HPDE6-E6E7 (cell line): ENCODE measurements around the gene COL7A1.

Experiments used
- DNase-seq: peaks from one replicate; pipeline ENCODE4 v3.0.0; 2011; ENCODE audit warnings: missing footprints; ENCODE audit errors: extremely low spot score

The COL7A1 gene

DNA sequence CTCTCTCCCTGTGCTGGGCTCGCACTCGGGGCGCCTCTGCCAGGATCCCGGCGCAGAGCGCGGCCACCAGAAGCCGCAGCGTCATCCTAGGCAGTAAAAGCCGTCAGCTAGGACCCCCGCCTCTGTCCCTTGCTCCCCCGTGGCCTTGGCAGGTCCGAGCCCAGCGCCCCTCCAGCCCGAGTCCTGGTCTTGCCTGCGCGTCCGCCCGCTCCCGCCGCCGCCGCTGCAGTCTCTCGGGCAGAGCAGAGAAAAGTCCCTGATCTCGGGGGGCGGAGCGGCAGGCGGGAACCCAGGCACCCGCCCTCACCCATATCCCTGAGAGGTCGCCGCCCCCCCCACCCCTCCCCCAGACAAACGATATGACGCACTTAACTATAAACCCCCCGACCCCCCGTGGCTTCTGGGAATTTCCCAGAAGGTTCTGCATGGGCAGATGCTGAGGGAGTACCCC, at the start of gene COL7A1:
TSS of gene COL7A1 (minus strand) at position 255 of the 451 bp plus-strand sequence. CDS start at position 85, 170 bp downstream.
- peak; percentile 13 for DNase-seq

DNA sequence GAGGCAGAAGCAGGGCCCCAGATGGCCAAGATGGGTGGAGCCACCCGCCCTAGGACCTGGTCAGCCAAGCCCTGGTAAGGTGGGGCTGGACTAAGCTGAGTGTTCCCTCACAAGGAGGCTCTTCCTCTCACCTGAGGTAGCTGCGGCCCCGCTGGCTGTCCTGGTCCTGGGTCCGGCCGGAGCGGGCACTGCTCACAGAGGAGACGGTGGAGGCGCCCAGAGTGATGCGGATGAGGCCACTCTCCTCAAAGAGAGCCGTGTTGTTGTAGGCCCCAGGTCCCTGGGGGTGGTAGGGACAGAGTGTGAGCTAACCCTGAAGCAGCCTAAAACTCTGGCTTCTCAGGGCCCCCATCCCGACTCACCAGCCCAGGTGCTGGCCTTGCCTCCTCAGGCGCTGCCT, 47.5 kb upstream of the COL7A1 start:
- DNase-seq: no peak

GRCh38 chr3:48641396-48641795, 46.3 kb upstream of the COL7A1 start:
- DNase-seq: no peak

- DNase-seq: no peak
Observed at GRCh38 chr3:48639944-48640606, 44.9 kb upstream of the COL7A1 start.

DNA sequence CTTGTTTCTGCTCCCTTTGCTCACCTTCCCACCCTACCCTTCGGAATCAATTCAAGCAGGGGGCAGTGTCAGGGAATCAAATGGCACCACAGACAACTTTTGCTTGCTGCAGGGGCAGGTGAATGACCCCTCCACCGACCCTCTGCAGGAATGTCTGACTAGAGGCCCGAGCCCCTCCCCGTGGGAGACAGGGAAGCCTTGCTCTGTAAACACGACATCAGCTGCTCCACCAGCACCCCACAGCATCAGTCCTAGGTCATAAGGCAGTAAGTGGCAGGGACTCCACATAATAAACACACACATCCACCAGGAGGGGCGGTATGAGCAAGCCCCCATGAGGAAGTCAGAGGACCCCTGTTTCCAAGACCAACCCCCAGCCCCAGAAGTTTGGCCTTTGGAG, 42.2 kb upstream of the COL7A1 start:
- no peak for DNase-seq

- DNase-seq: no peak
Observed at GRCh38 chr3:48636149-48636655, 41.1 kb upstream of the COL7A1 start.

DNA sequence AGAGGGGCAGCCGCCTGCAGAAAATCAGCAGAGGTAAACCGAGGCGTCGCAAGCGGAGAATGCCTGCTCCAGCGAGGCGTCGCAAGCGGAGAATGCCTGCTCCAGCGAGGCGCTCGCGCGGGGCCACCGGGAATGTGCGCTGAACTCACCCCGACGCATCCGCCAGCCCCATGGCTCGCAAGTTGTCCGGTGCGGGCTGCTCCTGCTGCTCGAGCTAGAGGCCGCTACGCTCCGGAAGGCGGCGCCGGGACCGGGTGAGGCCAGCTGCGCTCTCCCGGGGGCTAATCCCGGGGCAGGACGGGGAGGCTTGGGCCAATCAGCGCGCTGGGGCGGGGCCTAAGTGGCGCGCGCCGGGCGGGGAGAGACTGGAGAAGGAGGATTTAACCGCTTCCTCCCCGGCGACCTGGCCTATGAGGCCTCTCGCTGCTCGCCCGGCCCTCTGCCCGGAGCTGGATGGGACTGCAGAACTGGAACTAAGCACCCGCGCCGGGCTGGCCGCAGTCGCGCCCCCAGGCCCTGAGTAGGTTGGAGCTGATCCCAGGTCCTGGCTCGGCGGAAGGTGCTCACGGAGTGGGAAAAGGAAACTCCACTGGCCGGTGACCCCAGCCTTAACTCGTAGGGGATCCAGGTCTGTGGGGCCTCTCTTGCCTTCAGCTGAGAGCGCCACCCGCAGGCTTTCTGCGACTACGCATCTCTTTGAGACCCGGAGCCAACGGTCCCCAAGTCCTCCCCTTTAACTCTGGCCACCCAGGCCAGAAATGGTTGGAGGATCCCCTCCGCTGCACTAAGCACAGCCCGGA, 40.3 kb upstream of the COL7A1 start, which contains the start of gene SLC26A6:
TSS of gene SLC26A6 (minus strand) at position 240 of the 800 bp plus-strand sequence. CDS start at position 172, 68 bp downstream.
- peak; percentile 86 for DNase-seq

- DNase-seq: no peak
Observed at GRCh38 chr3:48634661-48635221, 39.6 kb upstream of the COL7A1 start.

DNA sequence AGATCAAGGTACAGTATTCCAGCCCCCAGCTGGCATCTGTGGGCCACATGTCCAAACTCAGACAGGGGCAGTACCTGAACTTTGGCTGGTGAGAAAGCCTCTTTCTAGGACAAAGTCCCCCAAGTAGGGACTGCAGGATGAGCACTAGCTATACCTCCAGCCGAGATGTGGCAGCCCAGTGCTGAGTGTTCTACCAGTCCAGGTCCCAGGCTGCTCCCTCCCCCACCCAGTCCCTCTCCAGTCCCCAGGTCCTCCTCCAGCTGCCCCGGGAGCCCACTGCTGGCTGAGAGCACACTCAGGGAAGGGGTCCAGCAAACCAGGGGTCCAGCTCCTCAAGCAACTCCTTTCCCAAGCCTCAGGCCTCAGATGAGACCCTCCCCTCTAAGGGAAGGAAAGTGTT, 38.6 kb upstream of the COL7A1 start:
- DNase-seq: no peak

DNA sequence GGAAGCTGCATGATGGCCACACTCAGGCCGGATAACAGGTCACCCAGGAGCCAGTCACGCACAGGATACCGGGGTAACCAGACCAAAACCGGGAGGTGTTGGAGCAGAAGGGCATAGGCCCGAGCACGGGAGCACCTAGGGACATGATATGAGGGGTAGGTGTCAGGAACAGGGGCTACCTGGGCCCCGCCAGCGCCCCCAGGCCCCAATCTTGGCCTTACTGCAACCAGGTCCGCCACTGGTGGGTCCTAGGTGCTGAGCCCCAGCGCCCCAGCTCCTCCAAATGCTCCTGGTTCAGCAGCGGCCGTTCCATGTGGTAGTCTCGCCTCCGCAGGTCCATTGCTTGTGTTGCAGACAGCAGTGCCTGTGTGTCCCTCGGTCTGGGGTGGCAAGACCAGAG, 38.1 kb upstream of the COL7A1 start:
- DNase-seq: no peak

GRCh38 chr3:48631516-48632448, 36.7 kb upstream of the COL7A1 start:
- DNase-seq: no peak

DNA sequence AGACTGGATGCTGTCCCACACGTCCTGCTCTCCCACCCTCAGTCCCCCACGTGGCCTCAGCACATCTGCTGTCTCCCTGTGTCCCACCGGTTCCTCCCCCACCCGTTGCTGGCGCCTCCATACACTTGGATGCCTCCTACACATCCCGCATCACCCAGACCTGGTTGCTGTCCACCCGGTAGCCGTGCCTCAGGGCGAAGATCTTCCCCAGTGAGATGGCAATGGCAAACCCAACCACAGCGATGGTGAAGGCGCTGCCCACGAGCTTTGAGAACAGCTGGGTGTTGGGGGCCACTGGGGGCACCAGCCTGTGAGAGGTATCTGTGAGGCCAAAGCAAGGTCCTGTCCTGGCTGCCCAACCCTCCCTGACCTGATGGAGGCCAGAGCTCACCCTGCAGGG, 35.7 kb upstream of the COL7A1 start:
- no peak for DNase-seq

DNA sequence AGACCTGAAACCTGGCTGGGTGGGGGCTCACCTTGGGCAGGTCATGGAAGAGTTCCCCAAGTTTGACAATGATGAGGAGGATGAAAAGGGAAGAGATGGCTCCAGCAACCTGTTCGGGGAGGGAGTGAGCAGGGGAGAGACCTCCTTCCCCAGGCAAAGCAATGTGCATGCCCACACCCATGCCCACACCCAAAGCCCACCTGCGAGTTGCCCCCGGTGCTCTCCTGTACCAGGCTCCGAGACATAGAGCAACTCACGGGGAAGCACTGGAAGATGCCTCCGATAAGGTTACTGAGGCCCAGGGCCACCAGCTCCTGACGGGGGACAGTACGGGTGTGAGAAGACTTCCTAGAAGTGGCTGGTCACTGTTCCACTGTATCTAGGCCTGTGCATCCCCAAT, 35.3 kb upstream of the COL7A1 start:
- no peak for DNase-seq

DNA sequence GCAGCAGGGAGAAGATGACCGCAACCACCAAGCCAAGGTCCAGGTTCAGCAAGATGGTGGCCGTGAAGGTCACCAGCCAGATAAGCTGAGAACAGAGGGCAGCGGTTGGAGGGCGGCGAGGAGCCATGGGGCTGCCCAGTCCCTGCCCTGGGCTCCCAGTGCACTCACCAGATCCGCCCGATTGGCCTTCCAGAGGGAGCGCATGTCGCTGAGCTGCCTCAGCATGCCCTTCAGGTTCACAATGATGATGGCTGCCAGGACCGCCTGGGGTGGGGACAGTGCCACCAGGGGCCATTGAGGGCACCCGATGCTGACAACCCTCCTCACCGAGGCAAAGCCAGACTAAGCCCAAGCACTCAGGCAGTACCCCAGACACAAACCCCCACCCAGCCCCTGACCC, 34.8 kb upstream of the COL7A1 start:
- no peak for DNase-seq

DNA sequence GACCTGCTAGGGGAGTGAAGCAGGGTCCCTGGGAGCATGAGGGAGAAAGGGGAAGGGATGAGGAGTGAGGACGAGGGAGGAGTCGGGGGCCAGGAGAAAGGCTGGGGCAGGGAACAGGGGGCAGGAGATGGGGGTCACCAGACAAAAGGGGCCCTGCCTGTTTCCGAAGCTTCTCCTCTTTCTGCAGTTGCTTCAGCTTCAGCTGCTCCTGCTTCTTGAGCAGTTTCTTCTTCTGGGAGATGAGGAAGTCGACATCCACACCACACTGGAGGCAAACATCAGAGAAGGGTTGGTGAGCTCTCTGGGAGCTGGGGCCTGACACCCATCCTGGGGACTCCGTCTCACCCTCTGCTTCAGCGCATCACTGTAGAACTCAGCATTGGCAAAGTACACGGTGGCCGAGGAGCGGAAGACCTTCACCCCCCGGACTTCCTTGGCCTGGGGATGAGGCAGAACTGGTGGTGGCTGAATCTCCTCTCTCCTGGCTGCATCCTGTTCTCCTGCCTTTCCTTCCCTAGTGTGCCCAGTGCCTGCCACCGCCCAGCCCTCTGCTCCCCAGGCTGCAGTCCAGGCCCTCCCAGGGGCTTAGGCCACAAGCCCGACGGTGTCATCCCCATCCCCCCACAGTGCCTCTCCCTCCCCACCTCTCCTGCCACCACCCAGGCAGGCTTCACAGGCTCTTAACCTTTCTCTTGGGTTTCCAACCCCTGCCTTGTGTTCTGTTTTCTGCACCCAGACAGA, 33.3 kb upstream of the COL7A1 start:
- no peak for DNase-seq

GRCh38 chr3:48625600-48625999, 30.5 kb upstream of the COL7A1 start:
- DNase-seq: no peak

DNA sequence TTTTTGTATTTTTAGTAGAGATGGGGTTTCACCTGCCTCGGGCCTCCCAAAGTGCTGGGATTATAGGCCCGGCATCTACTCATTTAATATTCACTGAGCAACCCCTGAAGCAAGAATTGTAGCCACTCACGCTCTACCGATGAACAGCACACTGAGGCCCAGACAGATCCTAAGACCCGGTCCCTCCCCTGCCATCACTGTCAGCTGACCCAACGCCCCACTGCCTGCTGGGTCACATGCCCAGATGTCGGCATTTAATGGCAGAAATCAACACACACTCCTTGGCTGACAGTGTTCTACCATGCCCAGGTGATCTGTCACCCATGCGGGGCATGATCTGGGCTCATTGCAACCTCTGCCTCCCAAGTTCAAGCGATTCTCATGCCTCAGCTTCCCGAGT, 29.6 kb upstream of the COL7A1 start:
- no peak for DNase-seq

DNA sequence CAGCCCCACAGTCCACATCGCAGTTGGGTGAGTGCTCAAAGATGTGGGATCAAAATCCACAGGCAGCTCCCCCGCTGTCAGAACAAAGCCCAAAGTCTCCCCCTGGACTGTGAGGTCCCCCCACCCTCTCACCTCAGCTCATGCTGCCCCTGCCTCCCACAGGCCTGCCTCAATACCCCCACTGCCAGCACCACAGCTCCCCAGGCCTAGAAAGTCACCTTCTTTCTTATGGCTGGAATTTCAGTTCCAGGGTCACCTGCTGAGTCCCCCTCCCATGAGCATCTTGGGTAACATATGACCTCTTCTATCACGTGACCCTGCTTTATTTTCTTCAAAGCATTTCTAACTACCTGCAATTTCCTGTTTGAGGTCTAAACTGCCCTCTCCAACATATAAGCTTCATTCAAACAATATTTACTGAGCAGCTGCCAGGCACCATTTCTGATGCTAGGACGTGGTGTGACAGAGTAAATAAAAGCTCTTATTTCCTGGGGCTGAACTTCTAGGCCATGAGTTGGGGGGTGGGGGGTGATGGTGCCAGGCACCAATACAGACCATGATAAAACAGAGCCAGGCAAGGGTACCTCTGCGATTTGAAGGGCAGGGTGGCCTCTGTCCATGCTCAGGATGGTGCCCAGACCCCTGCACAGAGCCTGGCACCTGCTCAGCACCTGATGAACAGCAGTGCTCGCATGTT, 28.9 kb upstream of the COL7A1 start:
- DNase-seq: no peak

DNA sequence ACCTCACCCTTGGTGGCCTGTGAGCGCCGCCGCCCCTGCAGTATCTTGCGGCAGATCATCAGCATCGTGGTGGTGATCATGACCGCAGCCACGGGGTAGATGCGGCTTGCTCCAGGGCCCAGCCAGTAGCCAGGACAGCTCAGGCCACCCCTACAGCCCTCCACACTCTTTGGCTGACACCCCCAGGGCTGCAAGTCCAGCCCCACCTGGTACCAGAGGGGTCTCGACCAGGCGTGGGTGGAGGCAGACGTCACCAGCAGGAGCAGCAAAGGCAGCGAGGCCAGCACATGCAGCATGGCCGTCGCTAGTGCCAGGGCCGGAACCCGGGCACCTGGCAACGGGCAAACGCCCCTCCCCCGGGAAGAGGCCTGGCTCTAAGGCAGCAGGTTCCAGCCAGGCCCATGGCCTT, 26.3 kb upstream of the COL7A1 start, which contains the start of gene TMEM89:
TSS of gene TMEM89 (minus strand) at position 309 of the 409 bp plus-strand sequence. CDS start at position 296, 13 bp downstream.
- no peak for DNase-seq
